COLO668 (cell line): ENCODE data around the gene CACNA1I.

Source experiments
- DNase-seq: peaks from one replicate; lab custom pipeline; 2025; ENCODE audit not compliant: unreplicated experiment; lab: John Stamatoyannopoulos, UW

The CACNA1I gene

GRCh38 chr22:39686776-39687525, 116.4 kb downstream of the CACNA1I start:
- DNase-seq = no peak

- DNase-seq = no peak
Observed at GRCh38 chr22:39688186-39688785, 117.7 kb downstream of the CACNA1I start.

GRCh38 chr22:39689421-39689820, 118.9 kb downstream of the CACNA1I start:
- DNase-seq = no peak

GRCh38 chr22:39690881-39691605, 120.5 kb downstream of the CACNA1I start:
- DNase-seq = peak; percentile 22

- no peak for DNase-seq
Observed at GRCh38 chr22:39693943-39694500, 123.5 kb downstream of the CACNA1I start.

GRCh38 chr22:39697790-39698430, 127.4 kb downstream of the CACNA1I start:
- DNase-seq = no peak

- peak; percentile 76 for DNase-seq
Observed at GRCh38 chr22:39699631-39700360, 129.2 kb downstream of the CACNA1I start.

GRCh38 chr22:39700565-39700964, 130.0 kb downstream of the CACNA1I start:
- no peak for DNase-seq

GRCh38 chr22:39703091-39703490, 132.5 kb downstream of the CACNA1I start:
- no peak for DNase-seq

- DNase-seq = no peak
Observed at GRCh38 chr22:39703928-39704639, 133.5 kb downstream of the CACNA1I start.

- DNase-seq = no peak
Observed at GRCh38 chr22:39705386-39705785, 134.8 kb downstream of the CACNA1I start.

GRCh38 chr22:39706376-39707140, 136.0 kb downstream of the CACNA1I start:
- DNase-seq = no peak

GRCh38 chr22:39707351-39707750, 136.8 kb downstream of the CACNA1I start:
- no peak for DNase-seq

GRCh38 chr22:39707816-39708215, 137.3 kb downstream of the CACNA1I start:
- DNase-seq = no peak

- peak; percentile 51 for DNase-seq
Observed at GRCh38 chr22:39710380-39711150, 140.0 kb downstream of the CACNA1I start.

GRCh38 chr22:39712081-39712480, 141.5 kb downstream of the CACNA1I start:
- DNase-seq = no peak

- DNase-seq = no peak
Observed at GRCh38 chr22:39712751-39713525, 142.4 kb downstream of the CACNA1I start.
